C4-2B (cell line): Measurements from ENCODE around the gene NSMCE1.

Source experiments
- H3K27ac ChIP-seq: fragments of 450-650 bp; 2 replicates; pipeline ENCODE4 v1.5.1; 2017
- CTCF ChIP-seq: fragments of 450-650 bp; conservative IDR thresholded peaks from 2 replicates; pipeline ENCODE4 v1.5.1; 2017; ENCODE audit warnings: mild to moderate bottlenecking
- ZFX ChIP-seq: fragments of 450-650 bp; IDR thresholded peaks from 2 replicates; pipeline ENCODE4 v1.6.1; 2017

The NSMCE1 gene

GRCh38 chr16:27179500-27180072, 89.0 kb downstream of the NSMCE1 start:
- TF ChIP-seq ZFX = no peak
- peak; percentile 87 for TF ChIP-seq CTCF
- H3K27ac ChIP-seq = no peak overlapping the region

GRCh38 chr16:27177031-27177774, 91.4 kb downstream of the NSMCE1 start:
- no peak overlapping the region for H3K27ac ChIP-seq
- TF ChIP-seq ZFX = no peak
- no peak for TF ChIP-seq CTCF

- no peak overlapping the region for H3K27ac ChIP-seq
- no peak for TF ChIP-seq CTCF
- no peak for TF ChIP-seq ZFX
Observed at GRCh38 chr16:27175888-27176287, 92.7 kb downstream of the NSMCE1 start.
